ENCODE results near the gene TXN. TPM values are rescaled to one million over a fixed set of nuclear protein-coding genes. Genes with fewer than 3 reads are reported as not detected.

The TXN gene
- total RNA-seq, 1 experiment from 2014 or later: 446 TPM

DNA sequence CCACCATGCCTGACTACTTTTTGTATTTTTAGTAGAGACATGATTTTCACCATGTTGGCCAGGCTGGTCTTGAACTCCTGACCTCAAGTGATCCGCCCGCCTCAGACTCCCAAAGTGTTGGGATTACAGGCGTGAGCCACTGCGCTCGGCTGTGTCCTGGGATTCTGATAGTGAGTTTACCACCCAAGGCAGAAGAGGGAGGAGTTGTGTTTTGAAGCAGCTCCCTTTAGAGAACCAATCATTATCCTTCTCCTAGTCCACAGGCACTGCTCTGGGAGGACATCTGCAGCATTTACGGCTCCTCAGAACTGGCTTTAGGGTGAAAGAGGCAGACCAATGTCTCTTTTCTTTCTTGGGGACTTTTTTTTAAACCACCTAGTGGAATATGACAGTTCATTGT lies 54.1 kb downstream of the TXN start:
- Mint-ChIP-seq H3K9me3 (ENCODE audit: unreplicated experiment) (peaks cover 6% of the 10 kb centered on the region), H3K27ac (ENCODE audit: unreplicated experiment) (no peak overlapping the region), H3K4me1 (ENCODE audit: low read depth, unreplicated experiment) (peaks cover 8% of the 10 kb centered on the region), H3K27me3 (ENCODE audit: insufficient read depth, unreplicated experiment) (no peaks in the 10 kb centered on the region), H3K36me3 (ENCODE audit: insufficient read depth, unreplicated experiment) (peaks cover 14% of the 10 kb centered on the region), H3K4me3 (ENCODE audit: unreplicated experiment) (no peak overlapping the region)
- ChIA-PET CTCF (no interaction called here), POLR2A (no interaction called here)
- intact Hi-C loops (cut with micrococcal nuclease; ENCODE audit: unreplicated experiment): no loop called here
- no peak overlapping the region for H3K4me3 ChIP-seq (ENCODE audit: low read depth, low read length)
- H3K27me3 ChIP-seq (replicated peaks; ENCODE audit: control insufficient read depth, insufficient read depth, low read length): no peaks in the 10 kb centered on the region
- DNase-seq: no peak
- H3K9me3 ChIP-seq: peaks cover 9% of the 10 kb centered on the region
- BruUV-seq (replicated peaks): no TSS peak
- H3K4me1 ChIP-seq: peaks cover 47% of the 10 kb centered on the region
- TF ChIP-seq, protein P1, sequence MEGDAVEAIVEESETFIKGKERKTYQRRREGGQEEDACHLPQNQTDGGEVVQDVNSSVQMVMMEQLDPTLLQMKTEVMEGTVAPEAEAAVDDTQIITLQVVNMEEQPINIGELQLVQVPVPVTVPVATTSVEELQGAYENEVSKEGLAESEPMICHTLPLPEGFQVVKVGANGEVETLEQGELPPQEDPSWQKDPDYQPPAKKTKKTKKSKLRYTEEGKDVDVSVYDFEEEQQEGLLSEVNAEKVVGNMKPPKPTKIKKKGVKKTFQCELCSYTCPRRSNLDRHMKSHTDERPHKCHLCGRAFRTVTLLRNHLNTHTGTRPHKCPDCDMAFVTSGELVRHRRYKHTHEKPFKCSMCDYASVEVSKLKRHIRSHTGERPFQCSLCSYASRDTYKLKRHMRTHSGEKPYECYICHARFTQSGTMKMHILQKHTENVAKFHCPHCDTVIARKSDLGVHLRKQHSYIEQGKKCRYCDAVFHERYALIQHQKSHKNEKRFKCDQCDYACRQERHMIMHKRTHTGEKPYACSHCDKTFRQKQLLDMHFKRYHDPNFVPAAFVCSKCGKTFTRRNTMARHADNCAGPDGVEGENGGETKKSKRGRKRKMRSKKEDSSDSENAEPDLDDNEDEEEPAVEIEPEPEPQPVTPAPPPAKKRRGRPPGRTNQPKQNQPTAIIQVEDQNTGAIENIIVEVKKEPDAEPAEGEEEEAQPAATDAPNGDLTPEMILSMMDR (IDR thresholded peaks at IDR 0.05; ENCODE audit: insufficient read depth in 1 of 2, low read depth in 1 of 2, low read length in 1 of 2, severe bottlenecking in 1 of 2, unreplicated experiment in 1 of 2): no peak
- H3K36me3 ChIP-seq (ENCODE audit: control insufficient read depth, insufficient read depth, low read length): no peaks in the 10 kb centered on the region

DNA sequence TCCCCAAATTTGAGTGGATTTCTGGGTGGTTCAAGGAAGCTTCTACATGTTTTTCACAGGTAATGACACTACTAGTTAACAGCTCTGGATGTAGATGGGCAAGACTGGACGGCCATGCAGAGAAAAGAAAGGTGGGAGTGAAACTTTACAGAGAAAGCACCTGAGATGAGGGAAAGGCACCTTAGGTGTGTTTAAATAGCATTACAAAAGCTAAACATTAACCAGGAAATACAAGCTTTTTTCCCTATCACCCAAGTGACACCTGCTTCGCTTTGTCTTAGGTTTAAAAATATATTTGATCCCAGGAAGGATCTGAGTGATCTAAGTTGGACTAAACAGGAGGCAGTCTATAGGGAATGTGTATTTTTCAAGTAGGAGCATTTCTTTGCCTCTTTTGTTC lies 56.7 kb downstream of the TXN start:
- ChIA-PET CTCF (interaction anchor here (0.6 to 1.0 kb wide), 3 partner anchors 16 to 158 kb away, joined by 3 to 4 read pairs (median 3); no protein-coding TSS in a partner anchor), POLR2A (no interaction called here)
- BruUV-seq (replicated peaks): no TSS peak
- peaks cover 24% of the 10 kb centered on the region for H3K36me3 Mint-ChIP-seq (ENCODE audit: insufficient read depth, unreplicated experiment)
- intact Hi-C loops (cut with micrococcal nuclease; ENCODE audit: unreplicated experiment): no loop called here
- H3K27me3 Mint-ChIP-seq (ENCODE audit: insufficient read depth, unreplicated experiment): no peaks in the 10 kb centered on the region
- peaks cover 7% of the 10 kb centered on the region for H3K4me1 Mint-ChIP-seq (ENCODE audit: low read depth, unreplicated experiment)
- no peaks in the 10 kb centered on the region for H3K27me3 ChIP-seq (replicated peaks; ENCODE audit: control insufficient read depth, insufficient read depth, low read length)
- H3K36me3 ChIP-seq (ENCODE audit: control insufficient read depth, insufficient read depth, low read length): no peaks in the 10 kb centered on the region
- no peak overlapping the region for H3K4me3 ChIP-seq (ENCODE audit: low read depth, low read length)
- H3K9me3 ChIP-seq: peaks cover 31% of the 10 kb centered on the region
- H3K27ac Mint-ChIP-seq (ENCODE audit: unreplicated experiment): peak overlapping the region; percentile 25
- peak in 1 of 2 experiments; percentile 27 for DNase-seq
- peaks cover 48% of the 10 kb centered on the region for H3K4me1 ChIP-seq
- TF ChIP-seq, protein P1 (IDR thresholded peaks at IDR 0.05; ENCODE audit: insufficient read depth in 1 of 2, low read depth in 1 of 2, low read length in 1 of 2, severe bottlenecking in 1 of 2, unreplicated experiment in 1 of 2): no peak
- no peak overlapping the region for H3K4me3 Mint-ChIP-seq (ENCODE audit: unreplicated experiment)
- peaks cover 6% of the 10 kb centered on the region for H3K9me3 Mint-ChIP-seq (ENCODE audit: unreplicated experiment)

DNA sequence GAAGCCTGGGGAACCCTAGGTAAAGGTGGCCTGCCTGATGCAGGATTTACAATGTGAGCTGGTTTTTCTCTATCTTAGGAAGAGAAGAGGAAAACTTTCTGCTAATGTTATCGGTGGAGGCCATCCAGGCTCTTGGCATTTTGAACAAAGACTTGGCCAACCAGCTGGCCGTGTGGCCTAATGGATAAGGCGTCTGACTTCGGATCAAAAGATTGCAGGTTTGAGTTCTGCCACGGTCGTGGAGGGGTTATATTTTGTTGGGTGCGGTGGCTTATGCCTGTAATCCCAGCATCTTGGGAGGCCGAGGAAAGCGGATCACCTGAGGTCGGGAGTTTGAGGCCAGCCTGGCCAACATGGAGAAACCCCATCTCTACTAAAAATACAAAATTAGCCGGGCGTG lies 58.0 kb downstream of the TXN start:
- Mint-ChIP-seq H3K9me3 (ENCODE audit: unreplicated experiment) (peaks cover 15% of the 10 kb centered on the region), H3K36me3 (ENCODE audit: insufficient read depth, unreplicated experiment) (peaks cover 32% of the 10 kb centered on the region), H3K27ac (ENCODE audit: unreplicated experiment) (peak overlapping the region; percentile 55), H3K27me3 (ENCODE audit: insufficient read depth, unreplicated experiment) (no peaks in the 10 kb centered on the region), H3K4me1 (ENCODE audit: low read depth, unreplicated experiment) (peaks cover 14% of the 10 kb centered on the region), H3K4me3 (ENCODE audit: unreplicated experiment) (no peak overlapping the region)
- Histone ChIP-seq H3K9me3 (peaks cover 36% of the 10 kb centered on the region), H3K36me3 (ENCODE audit: control insufficient read depth, insufficient read depth, low read length) (no peaks in the 10 kb centered on the region), H3K27me3 (replicated peaks; ENCODE audit: control insufficient read depth, insufficient read depth, low read length) (no peaks in the 10 kb centered on the region), H3K4me1 (peaks cover 58% of the 10 kb centered on the region), H3K4me3 (ENCODE audit: low read depth, low read length) (no peak overlapping the region)
- intact Hi-C loops (cut with micrococcal nuclease; ENCODE audit: unreplicated experiment): no loop called here
- DNase-seq: no peak
- no TSS peak for BruUV-seq (replicated peaks)
- TF ChIP-seq, protein P1 (IDR thresholded peaks at IDR 0.05; ENCODE audit: insufficient read depth in 1 of 2, low read depth in 1 of 2, low read length in 1 of 2, severe bottlenecking in 1 of 2, unreplicated experiment in 1 of 2): no peak
- ChIA-PET POLR2A (interaction anchor here (0.7 kb wide), 1 partner anchor 70 kb away, joined by 3 read pairs; no protein-coding TSS in a partner anchor), CTCF (no interaction called here)

Data from Caco-2 (cell line).